ENCODE data around the gene SGPP2.

DNA sequence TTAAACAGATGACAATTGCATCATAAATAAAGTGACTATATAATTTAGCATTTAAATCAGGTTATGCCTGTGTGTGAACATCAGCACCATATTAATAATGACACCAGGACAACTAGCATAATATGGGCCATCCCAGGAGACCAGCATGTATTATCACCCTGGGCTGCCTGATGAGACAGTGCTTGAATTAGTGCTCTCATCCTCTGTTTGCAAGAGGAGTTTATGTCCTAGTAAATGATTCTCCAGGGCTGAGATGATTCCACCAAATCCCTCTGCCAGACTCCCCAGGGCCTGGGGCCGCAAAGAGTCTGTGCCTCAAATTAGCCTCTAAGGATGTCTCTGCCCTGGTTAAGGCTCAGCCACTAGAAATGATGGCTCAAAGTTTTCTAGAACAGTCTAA is 97.7 kb downstream of the SGPP2 start:
- no peak for TF ChIP-seq CTCF (IDR thresholded peaks at IDR 0.05)
- no peak for TF ChIP-seq POLR2A (IDR thresholded peaks at IDR 0.05)
- TF ChIP-seq EP300 (IDR thresholded peaks at IDR 0.05), result no peak
